ENCODE data around the gene TUBA3E. TPM values are rescaled to one million over a fixed set of nuclear protein-coding genes. Genes with fewer than 3 reads are reported as not detected.
"Not testable (repeated sequence)": the region's sequence is repeated elsewhere in the genome, so short reads cannot be mapped to it uniquely, and the experiment has no call there.

TUBA3E gene
- under 1 TPM in 1 of 2 donors, not detected in 1; 0.04 TPM for polyA plus RNA-seq

DNA sequence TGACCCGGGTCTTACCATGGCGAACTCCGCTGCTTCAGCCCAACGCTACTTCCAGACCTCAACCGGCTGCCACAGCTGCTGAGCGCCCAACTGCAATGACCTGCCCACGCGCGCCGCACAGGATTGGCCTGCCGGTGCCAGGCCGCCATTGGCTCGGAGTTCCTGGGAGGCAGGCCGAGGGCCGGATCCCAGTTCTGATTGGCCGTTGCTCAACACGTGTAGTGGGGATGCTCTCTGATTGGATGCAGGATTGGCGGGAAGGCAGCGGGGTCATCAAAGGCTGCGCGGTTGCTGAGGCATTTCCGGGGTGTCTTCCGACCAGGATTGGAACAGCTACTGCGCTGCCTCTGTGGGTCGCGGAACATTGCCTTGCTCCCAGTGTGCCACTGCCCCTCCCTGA is at the start of gene TUBA3E:
TUBA3E (minus strand) TSS at position 97 of the 400 bp plus-strand sequence; CDS start at position 18, 79 bp downstream.
- Histone ChIP-seq H3K4me1 (ENCODE audit: control insufficient read depth in 2 of 2, insufficient read depth in 2 of 2, low read length in 1 of 2) (no peaks in the 10 kb centered on the region), H3K36me3 (ENCODE audit: control insufficient read depth in 2 of 2, insufficient read depth in 2 of 2, low read length in 1 of 2) (no peaks in the 10 kb centered on the region), H3K9me3 (ENCODE audit: control insufficient read depth in 2 of 2, insufficient read depth in 1 of 2, low read depth in 1 of 2, low read length in 1 of 2) (peaks cover 0 to 2% of the 10 kb centered on the region in 2 donors), H3K27ac (ENCODE audit: low read depth in 2 of 2, low read length in 1 of 2) (no peak within 1 kb of the TSS), H3K4me3 (ENCODE audit: low read depth in 1 of 2, low read length in 2 of 2) (no peak within 1 kb of the TSS), H3K27me3 (ENCODE audit: control insufficient read depth in 1 of 2, insufficient read depth in 2 of 2, low read length in 2 of 2) (no peaks in the 10 kb centered on the region)
- WGBS, 2 donors, result 96 to 97% methylated on average over 26 of the region's 26 CpGs

DNA sequence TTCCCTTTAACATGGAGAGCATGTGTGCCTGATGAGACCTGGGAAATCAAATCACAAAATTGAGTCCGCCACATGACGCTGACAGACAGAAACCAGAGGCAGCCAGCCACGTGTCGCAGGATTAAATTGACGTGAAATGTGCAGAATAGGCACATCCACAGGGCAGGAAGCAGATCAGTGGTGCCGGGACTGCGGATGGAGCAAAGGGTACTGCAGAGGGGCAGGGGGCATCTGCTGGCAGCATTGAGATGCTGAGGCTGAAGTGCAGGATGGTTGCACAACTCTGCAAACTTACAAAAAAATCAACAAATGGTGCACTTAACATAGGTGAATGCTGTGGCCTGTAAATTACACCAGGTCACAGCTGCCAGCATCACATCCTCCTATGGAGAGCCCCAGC is 48.2 kb upstream of the TUBA3E start:
- no peak overlapping the region for H3K27ac ChIP-seq (ENCODE audit: low read depth in 2 of 2, low read length in 1 of 2)
- H3K36me3 ChIP-seq (ENCODE audit: control insufficient read depth in 2 of 2, insufficient read depth in 2 of 2, low read length in 1 of 2), result no peaks in the 10 kb centered on the region
- H3K27me3 ChIP-seq (ENCODE audit: control insufficient read depth in 1 of 2, insufficient read depth in 2 of 2, low read length in 2 of 2), result peaks cover 0 to 3% of the 10 kb centered on the region in 2 donors
- no peak overlapping the region for H3K4me3 ChIP-seq (ENCODE audit: low read depth in 1 of 2, low read length in 2 of 2)
- no peaks in the 10 kb centered on the region for H3K9me3 ChIP-seq (ENCODE audit: control insufficient read depth in 2 of 2, insufficient read depth in 1 of 2, low read depth in 1 of 2, low read length in 1 of 2)
- no peaks in the 10 kb centered on the region for H3K4me1 ChIP-seq (ENCODE audit: control insufficient read depth in 2 of 2, insufficient read depth in 2 of 2, low read length in 1 of 2)
- WGBS, 2 donors, result 71 to 81% methylated on average over 7 of the region's 7 CpGs

DNA sequence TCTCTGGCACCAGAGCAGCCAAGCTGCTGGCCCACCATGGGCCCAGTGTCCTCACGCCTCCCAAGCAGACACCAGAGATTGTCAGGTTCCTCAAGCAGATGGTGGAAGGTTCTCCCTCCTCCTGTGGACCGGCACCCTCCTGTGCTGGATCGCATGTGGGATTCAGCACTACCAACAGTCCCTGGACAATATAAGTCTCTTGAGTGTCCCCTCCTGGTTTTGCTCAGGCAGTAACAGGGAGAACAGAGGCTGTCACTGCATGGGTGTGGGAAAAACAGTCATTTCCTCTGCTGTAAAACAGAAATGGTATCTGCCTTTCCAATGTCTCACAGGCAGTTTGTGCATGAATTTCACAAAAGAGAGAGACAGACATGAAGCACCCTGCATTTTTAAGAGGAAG is 47.7 kb upstream of the TUBA3E start:
- H3K27me3 ChIP-seq (ENCODE audit: control insufficient read depth in 1 of 2, insufficient read depth in 2 of 2, low read length in 2 of 2), result peaks cover 0 to 3% of the 10 kb centered on the region in 2 donors
- no peaks in the 10 kb centered on the region for H3K9me3 ChIP-seq (ENCODE audit: control insufficient read depth in 2 of 2, insufficient read depth in 1 of 2, low read depth in 1 of 2, low read length in 1 of 2)
- no peaks in the 10 kb centered on the region for H3K36me3 ChIP-seq (ENCODE audit: control insufficient read depth in 2 of 2, insufficient read depth in 2 of 2, low read length in 1 of 2)
- H3K4me3 ChIP-seq (ENCODE audit: low read depth in 1 of 2, low read length in 2 of 2), result no peak overlapping the region
- H3K4me1 ChIP-seq (ENCODE audit: control insufficient read depth in 2 of 2, insufficient read depth in 2 of 2, low read length in 1 of 2), result no peaks in the 10 kb centered on the region
- 69 to 78% methylated on average over 3 of the region's 3 CpGs for WGBS, 2 donors
- H3K27ac ChIP-seq (ENCODE audit: low read depth in 2 of 2, low read length in 1 of 2), result no peak overlapping the region

DNA sequence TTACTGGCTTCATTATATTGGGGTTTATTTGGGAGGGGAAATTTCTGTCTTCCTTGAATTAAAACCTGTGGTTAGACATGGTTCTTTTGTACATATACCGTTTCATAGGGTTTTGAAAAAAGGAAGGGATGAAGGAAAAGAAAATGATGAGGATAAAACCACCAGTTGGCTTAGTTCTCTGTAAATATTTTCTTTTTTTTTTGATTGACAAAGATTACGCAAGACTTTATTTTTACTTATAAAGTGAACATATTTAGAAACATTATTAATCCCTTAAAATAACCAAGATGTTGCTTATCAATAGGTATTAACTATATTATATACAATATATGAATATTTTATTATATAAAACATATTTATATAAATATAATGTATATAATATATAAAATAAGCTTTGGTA is 45.1 kb upstream of the TUBA3E start:
- Histone ChIP-seq H3K9me3 (ENCODE audit: control insufficient read depth in 2 of 2, insufficient read depth in 1 of 2, low read depth in 1 of 2, low read length in 1 of 2) (no peaks in the 10 kb centered on the region), H3K36me3 (ENCODE audit: control insufficient read depth in 2 of 2, insufficient read depth in 2 of 2, low read length in 1 of 2) (no peaks in the 10 kb centered on the region), H3K27me3 (ENCODE audit: control insufficient read depth in 1 of 2, insufficient read depth in 2 of 2, low read length in 2 of 2) (peaks cover 0 to 1% of the 10 kb centered on the region in 2 donors), H3K27ac (ENCODE audit: low read depth in 2 of 2, low read length in 1 of 2) (no peak overlapping the region), H3K4me1 (ENCODE audit: control insufficient read depth in 2 of 2, insufficient read depth in 2 of 2, low read length in 1 of 2) (no peaks in the 10 kb centered on the region), H3K4me3 (ENCODE audit: low read depth in 1 of 2, low read length in 2 of 2) (no peak overlapping the region)
- WGBS, 2 donors, result 76 to 86% methylated on average over 2 of the region's 2 CpGs

DNA sequence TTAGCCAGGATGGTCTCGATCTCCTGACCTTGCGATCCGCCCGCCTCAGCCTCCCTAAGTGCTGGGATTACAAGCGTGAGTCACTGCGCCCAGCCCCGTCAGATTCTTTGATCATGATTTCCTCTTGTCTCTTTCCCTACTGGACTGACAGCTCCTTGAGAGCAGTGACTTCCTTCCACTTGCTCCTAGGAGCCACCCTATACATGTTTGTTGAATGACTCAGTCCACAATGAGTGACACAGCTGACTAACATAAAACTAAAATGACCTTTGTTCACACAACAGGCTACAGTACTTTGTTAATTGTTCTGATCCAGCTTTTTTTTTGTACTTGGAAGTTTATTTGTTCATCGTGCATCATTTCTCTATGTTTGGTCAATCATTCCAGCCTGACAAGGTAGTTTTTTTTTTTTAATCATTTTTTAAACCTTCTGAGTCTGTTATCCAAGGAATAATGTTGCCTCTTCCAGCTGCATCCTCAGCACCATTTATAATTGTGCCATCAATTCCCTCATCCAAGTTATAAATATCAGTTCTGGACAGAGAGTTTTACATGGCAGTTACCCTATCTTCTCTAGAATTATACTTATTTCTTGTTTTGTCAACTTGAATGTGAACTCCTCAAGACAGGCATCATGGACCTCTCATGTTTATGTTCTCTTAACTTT is 42.9 kb upstream of the TUBA3E start:
- WGBS, 2 donors, result 61 to 62% methylated on average over 8 of the region's 8 CpGs
- Histone ChIP-seq H3K27ac (ENCODE audit: low read depth in 2 of 2, low read length in 1 of 2) (no peak overlapping the region), H3K9me3 (ENCODE audit: control insufficient read depth in 2 of 2, insufficient read depth in 1 of 2, low read depth in 1 of 2, low read length in 1 of 2) (no peaks in the 10 kb centered on the region), H3K36me3 (ENCODE audit: control insufficient read depth in 2 of 2, insufficient read depth in 2 of 2, low read length in 1 of 2) (no peaks in the 10 kb centered on the region), H3K4me3 (ENCODE audit: low read depth in 1 of 2, low read length in 2 of 2) (no peak overlapping the region), H3K27me3 (ENCODE audit: control insufficient read depth in 1 of 2, insufficient read depth in 2 of 2, low read length in 2 of 2) (no peaks in the 10 kb centered on the region), H3K4me1 (ENCODE audit: control insufficient read depth in 2 of 2, insufficient read depth in 2 of 2, low read length in 1 of 2) (no peaks in the 10 kb centered on the region)

DNA sequence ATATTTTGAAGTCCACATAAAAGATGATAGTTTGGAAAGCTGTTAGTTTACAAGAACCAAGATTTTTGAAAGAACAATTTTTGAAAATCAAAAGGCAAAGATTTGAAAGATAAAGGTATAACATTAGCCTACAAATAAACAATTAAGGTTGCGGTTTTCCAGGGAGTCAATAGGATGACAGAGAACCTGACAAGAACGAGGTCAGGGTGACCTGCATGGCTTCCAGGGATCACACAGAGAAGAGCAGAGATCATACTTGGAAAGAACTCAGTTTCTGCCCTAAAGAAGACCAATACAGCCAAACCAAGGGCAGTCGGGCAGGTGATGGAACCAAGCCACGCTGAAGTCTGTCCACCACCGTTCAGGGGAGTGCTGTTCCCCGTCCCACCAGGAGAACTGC is 41.3 kb upstream of the TUBA3E start:
- 59 to 74% methylated on average over 6 of the region's 6 CpGs for WGBS, 2 donors
- not testable (repeated sequence) for H3K27ac ChIP-seq (ENCODE audit: low read depth in 2 of 2, low read length in 1 of 2); H3K9me3 ChIP-seq (ENCODE audit: control insufficient read depth in 2 of 2, insufficient read depth in 1 of 2, low read depth in 1 of 2, low read length in 1 of 2); H3K36me3 ChIP-seq (ENCODE audit: control insufficient read depth in 2 of 2, insufficient read depth in 2 of 2, low read length in 1 of 2); H3K4me3 ChIP-seq (ENCODE audit: low read depth in 1 of 2, low read length in 2 of 2); H3K4me1 ChIP-seq (ENCODE audit: control insufficient read depth in 2 of 2, insufficient read depth in 2 of 2, low read length in 1 of 2); H3K27me3 ChIP-seq (ENCODE audit: control insufficient read depth in 1 of 2, insufficient read depth in 2 of 2, low read length in 2 of 2)

DNA sequence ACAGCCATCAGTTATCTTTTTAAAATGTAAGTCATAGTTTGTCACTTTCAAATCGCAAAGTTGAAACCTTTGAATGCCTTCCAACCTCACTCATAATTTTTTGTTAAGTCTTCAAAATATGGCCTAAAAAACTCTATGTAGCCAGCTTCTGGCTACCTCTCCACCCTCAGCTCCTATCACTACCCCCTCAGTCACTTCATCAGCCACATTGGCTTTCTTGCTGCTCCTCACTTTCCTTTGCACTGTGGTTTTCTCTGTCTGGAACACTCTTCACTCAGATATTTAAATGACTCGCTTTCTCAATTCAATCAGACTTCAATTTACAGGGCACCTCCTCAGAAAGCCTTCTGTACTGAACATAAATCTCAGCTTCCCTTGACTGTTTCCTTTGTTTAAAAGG is 34.8 kb upstream of the TUBA3E start:
- not testable (repeated sequence) for H3K27me3 ChIP-seq (ENCODE audit: control insufficient read depth in 1 of 2, insufficient read depth in 2 of 2, low read length in 2 of 2); H3K4me1 ChIP-seq (ENCODE audit: control insufficient read depth in 2 of 2, insufficient read depth in 2 of 2, low read length in 1 of 2); H3K4me3 ChIP-seq (ENCODE audit: low read depth in 1 of 2, low read length in 2 of 2); H3K27ac ChIP-seq (ENCODE audit: low read depth in 2 of 2, low read length in 1 of 2); H3K9me3 ChIP-seq (ENCODE audit: control insufficient read depth in 2 of 2, insufficient read depth in 1 of 2, low read depth in 1 of 2, low read length in 1 of 2); H3K36me3 ChIP-seq (ENCODE audit: control insufficient read depth in 2 of 2, insufficient read depth in 2 of 2, low read length in 1 of 2)
- 86 to 87% methylated on average over 2 of the region's 2 CpGs for WGBS, 2 donors

DNA sequence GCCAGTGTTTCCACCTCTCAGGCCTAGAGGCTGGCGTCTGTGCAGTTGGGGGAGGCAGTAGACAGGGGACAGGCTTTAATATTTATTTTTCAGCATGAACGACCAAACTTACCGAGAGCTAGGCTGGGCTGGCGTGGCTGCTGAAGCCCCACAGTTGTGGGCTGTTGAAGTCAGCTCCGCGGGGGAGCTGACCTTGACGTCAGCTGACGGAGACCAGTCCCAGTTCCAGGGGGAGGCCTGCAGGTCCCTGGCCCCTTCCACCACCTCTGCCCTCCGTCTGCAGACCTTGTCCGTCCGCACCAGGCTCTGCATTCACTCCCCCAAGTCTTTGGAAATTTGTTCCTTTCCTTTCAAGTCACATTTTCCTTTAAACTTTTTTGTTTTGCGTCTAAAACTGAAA is 33.4 kb upstream of the TUBA3E start:
- peaks cover 4% of the 10 kb centered on the region in 2 donors for H3K9me3 ChIP-seq (ENCODE audit: control insufficient read depth in 2 of 2, insufficient read depth in 1 of 2, low read depth in 1 of 2, low read length in 1 of 2)
- 83% methylated on average over 12 of the region's 12 CpGs for WGBS, 2 donors
- no peak overlapping the region for H3K4me3 ChIP-seq (ENCODE audit: low read depth in 1 of 2, low read length in 2 of 2)
- H3K36me3 ChIP-seq (ENCODE audit: control insufficient read depth in 2 of 2, insufficient read depth in 2 of 2, low read length in 1 of 2), result no peaks in the 10 kb centered on the region
- no peak overlapping the region for H3K27ac ChIP-seq (ENCODE audit: low read depth in 2 of 2, low read length in 1 of 2)
- no peaks in the 10 kb centered on the region for H3K27me3 ChIP-seq (ENCODE audit: control insufficient read depth in 1 of 2, insufficient read depth in 2 of 2, low read length in 2 of 2)
- no peaks in the 10 kb centered on the region for H3K4me1 ChIP-seq (ENCODE audit: control insufficient read depth in 2 of 2, insufficient read depth in 2 of 2, low read length in 1 of 2)

DNA sequence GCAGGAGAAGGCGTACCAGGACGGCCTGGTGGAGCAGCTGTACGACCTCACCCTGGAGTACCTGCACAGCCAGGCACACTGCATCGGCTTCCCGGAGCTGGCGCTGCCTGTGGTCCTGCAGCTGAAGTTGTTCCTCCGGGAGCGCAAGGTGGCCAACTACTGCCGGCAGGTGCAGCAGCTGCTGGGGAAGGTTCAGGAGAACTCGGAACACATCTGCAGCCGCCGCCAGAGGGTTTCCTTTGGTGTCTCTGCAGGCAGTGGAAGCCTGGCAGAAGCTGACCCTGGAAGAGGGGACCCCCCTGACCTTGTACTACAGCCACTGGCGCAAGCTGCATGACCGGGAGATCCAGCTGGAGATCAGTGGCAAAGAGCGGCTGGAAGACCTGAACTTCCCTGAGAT is 32.7 kb upstream of the TUBA3E start:
- not testable (repeated sequence) for H3K4me3 ChIP-seq (ENCODE audit: low read depth in 1 of 2, low read length in 2 of 2); H3K27ac ChIP-seq (ENCODE audit: low read depth in 2 of 2, low read length in 1 of 2); H3K4me1 ChIP-seq (ENCODE audit: control insufficient read depth in 2 of 2, insufficient read depth in 2 of 2, low read length in 1 of 2); H3K9me3 ChIP-seq (ENCODE audit: control insufficient read depth in 2 of 2, insufficient read depth in 1 of 2, low read depth in 1 of 2, low read length in 1 of 2); H3K27me3 ChIP-seq (ENCODE audit: control insufficient read depth in 1 of 2, insufficient read depth in 2 of 2, low read length in 2 of 2); H3K36me3 ChIP-seq (ENCODE audit: control insufficient read depth in 2 of 2, insufficient read depth in 2 of 2, low read length in 1 of 2)
- WGBS, 2 donors, result 93 to 94% methylated on average over 15 of the region's 15 CpGs

DNA sequence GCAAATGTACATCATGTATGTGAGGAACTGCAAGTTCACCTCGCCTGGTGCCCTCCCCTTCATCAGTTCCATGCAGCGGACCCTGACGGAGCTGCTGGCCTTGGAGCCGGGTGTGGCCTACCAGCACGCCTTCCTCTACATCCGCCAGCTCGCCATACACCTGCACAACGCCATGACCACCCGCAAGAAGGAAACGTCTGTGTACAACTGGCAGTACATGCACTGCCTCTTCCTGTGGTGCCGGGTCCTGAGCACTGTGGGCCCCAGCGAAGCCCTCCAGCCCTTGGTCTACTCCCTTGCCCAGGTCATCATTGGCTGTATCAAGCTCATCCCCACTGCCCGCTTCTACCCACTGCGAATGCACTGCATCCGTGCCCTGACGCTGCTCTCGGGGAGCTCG is 32.1 kb upstream of the TUBA3E start:
- 93% methylated on average over 16 to 18 of the region's 18 CpGs for WGBS, 2 donors
- not testable (repeated sequence) for H3K9me3 ChIP-seq (ENCODE audit: control insufficient read depth in 2 of 2, insufficient read depth in 1 of 2, low read depth in 1 of 2, low read length in 1 of 2); H3K27ac ChIP-seq (ENCODE audit: low read depth in 2 of 2, low read length in 1 of 2); H3K36me3 ChIP-seq (ENCODE audit: control insufficient read depth in 2 of 2, insufficient read depth in 2 of 2, low read length in 1 of 2); H3K4me3 ChIP-seq (ENCODE audit: low read depth in 1 of 2, low read length in 2 of 2); H3K4me1 ChIP-seq (ENCODE audit: control insufficient read depth in 2 of 2, insufficient read depth in 2 of 2, low read length in 1 of 2); H3K27me3 ChIP-seq (ENCODE audit: control insufficient read depth in 1 of 2, insufficient read depth in 2 of 2, low read length in 2 of 2)
